T-helper 2 cell treated with Interferon-gamma antibody and Interleukin-4, amounts not matched to agents 5 μg/mL and 100 μg/mL, for 36 hours (primary cell): ENCODE measurements around the gene SPON2.

ENCODE experiments used
- DNase-seq: peaks from one replicate; pipeline ENCODE4 v3.0.0; 2021; ENCODE audit warnings: low spot score
- H3K27ac Mint-ChIP-seq: one replicate; pipeline ENCODE4 v1.8.0; 2021; ENCODE audit warnings: mild to moderate bottlenecking, mixed read lengths
- H3K27me3 Mint-ChIP-seq: one replicate; pipeline ENCODE4 v1.8.0; 2021; ENCODE audit warnings: low read depth, mixed read lengths
- H3K36me3 Mint-ChIP-seq: one replicate; pipeline ENCODE4 v1.8.0; 2021; ENCODE audit warnings: low read depth, mixed read lengths
- H3K4me1 Mint-ChIP-seq: one replicate; pipeline ENCODE4 v1.8.0; 2021; ENCODE audit warnings: low read depth, mixed read lengths
- H3K4me3 Mint-ChIP-seq: one replicate; pipeline ENCODE4 v1.8.0; 2022; ENCODE audit warnings: mild to moderate bottlenecking, moderate library complexity, mixed read lengths
- H3K9me3 Mint-ChIP-seq: one replicate; pipeline ENCODE4 v1.8.0; 2021; ENCODE audit warnings: mixed read lengths

The SPON2 gene

DNA sequence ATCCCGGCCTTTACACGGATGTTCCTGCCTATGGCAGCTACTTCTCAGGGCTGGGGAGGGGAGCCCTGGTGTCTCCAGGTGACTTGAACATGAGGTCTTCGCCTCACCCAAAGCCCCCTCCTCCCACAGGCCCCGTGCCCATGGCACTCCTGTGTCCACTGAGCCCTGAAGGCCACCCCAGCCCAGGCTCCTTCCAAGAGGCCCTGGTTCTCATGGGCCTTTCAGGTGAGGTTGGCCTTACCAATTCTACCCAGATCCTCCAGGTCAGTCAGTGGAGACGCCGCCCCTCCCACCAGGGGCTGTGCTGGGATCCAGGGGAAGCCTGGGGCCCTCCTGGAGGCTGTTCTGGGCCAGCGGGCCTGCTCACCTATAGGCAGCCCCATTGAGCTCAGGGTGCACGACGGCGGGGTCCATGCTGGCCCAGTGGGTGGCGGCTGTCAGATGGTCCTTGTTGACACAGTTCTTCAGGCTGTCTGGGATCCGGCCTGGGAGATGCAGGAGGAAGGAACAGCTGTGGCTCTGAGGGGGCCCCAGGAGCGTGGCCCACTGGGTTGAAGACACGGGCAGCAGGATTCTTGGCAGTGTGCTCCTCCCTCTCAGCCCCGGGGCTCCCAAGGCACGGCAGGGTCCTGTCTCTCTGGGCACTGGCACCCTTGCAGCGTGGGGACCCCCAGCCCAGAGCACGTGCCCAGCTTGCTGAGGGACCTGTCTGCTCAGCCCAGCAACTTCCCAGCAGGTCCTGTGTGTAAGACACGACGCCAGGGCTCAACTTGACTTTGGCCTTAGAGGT lies 40.4 kb upstream of the SPON2 start:
- DNase-seq: no peak
- H3K4me3 Mint-ChIP-seq: no peak overlapping the region
- peaks cover 15% of the 10 kb centered on the region for H3K4me1 Mint-ChIP-seq
- no peak overlapping the region for H3K27ac Mint-ChIP-seq
- H3K9me3 Mint-ChIP-seq: no peaks in the 10 kb centered on the region
- no peaks in the 10 kb centered on the region for H3K27me3 Mint-ChIP-seq
- peaks cover 25% of the 10 kb centered on the region for H3K36me3 Mint-ChIP-seq

- H3K36me3 Mint-ChIP-seq: peaks cover 18% of the 10 kb centered on the region
- H3K4me3 Mint-ChIP-seq: no peak overlapping the region
- peaks cover 8% of the 10 kb centered on the region for H3K4me1 Mint-ChIP-seq
- no peaks in the 10 kb centered on the region for H3K9me3 Mint-ChIP-seq
- no peaks in the 10 kb centered on the region for H3K27me3 Mint-ChIP-seq
- no peak for DNase-seq
- H3K27ac Mint-ChIP-seq: no peak overlapping the region
Observed at GRCh38 chr4:1211891-1212545, 39.6 kb upstream of the SPON2 start.

DNA sequence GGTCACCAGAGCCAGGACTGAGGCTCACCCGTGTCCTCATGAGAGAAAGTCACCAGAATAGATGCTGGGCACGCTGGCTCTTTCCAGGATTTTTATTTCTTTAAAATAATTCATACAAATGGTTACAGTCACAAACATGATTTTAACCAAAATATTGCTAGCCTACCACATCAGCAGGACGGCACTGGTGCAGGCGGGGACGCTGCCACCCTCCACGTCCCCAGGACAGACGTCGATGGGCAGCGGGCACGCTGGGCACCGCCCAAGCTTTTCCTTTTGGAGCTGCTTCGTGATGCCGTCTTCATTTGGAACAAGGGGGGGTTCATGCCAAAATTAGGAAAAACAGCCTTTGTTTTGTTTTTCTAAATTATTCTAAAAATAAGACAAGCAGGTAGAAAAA lies 39.0 kb upstream of the SPON2 start:
- Mint-ChIP-seq H3K9me3 (no peaks in the 10 kb centered on the region), H3K27me3 (no peaks in the 10 kb centered on the region), H3K4me1 (peaks cover 2% of the 10 kb centered on the region), H3K4me3 (no peak overlapping the region), H3K27ac (no peak overlapping the region), H3K36me3 (peaks cover 17% of the 10 kb centered on the region)
- no peak for DNase-seq

- Mint-ChIP-seq H3K27ac (no peak overlapping the region), H3K9me3 (no peaks in the 10 kb centered on the region), H3K36me3 (peaks cover 17% of the 10 kb centered on the region), H3K27me3 (no peaks in the 10 kb centered on the region), H3K4me3 (no peak overlapping the region), H3K4me1 (peaks cover 2% of the 10 kb centered on the region)
- no peak for DNase-seq
Observed at GRCh38 chr4:1210971-1211370, 38.6 kb upstream of the SPON2 start.

- Mint-ChIP-seq H3K27ac (no peak overlapping the region), H3K27me3 (no peaks in the 10 kb centered on the region)
Observed at GRCh38 chr4:1210241-1210841, 38.0 kb upstream of the SPON2 start.

GRCh38 chr4:1209821-1210220 lies 37.4 kb upstream of the SPON2 start:
- Mint-ChIP-seq H3K4me1 (no peaks in the 10 kb centered on the region), H3K27ac (no peak overlapping the region), H3K4me3 (no peak overlapping the region), H3K36me3 (peaks cover 12% of the 10 kb centered on the region), H3K9me3 (no peaks in the 10 kb centered on the region), H3K27me3 (no peaks in the 10 kb centered on the region)
- DNase-seq: no peak

More at GRCh38 chr4:1210241-1210841, 38.0 kb upstream of the SPON2 start:
- H3K9me3 Mint-ChIP-seq: no peaks in the 10 kb centered on the region
- H3K4me1 Mint-ChIP-seq: no peaks in the 10 kb centered on the region
- no peak overlapping the region for H3K4me3 Mint-ChIP-seq
- no peak for DNase-seq
- peaks cover 14% of the 10 kb centered on the region for H3K36me3 Mint-ChIP-seq

DNA sequence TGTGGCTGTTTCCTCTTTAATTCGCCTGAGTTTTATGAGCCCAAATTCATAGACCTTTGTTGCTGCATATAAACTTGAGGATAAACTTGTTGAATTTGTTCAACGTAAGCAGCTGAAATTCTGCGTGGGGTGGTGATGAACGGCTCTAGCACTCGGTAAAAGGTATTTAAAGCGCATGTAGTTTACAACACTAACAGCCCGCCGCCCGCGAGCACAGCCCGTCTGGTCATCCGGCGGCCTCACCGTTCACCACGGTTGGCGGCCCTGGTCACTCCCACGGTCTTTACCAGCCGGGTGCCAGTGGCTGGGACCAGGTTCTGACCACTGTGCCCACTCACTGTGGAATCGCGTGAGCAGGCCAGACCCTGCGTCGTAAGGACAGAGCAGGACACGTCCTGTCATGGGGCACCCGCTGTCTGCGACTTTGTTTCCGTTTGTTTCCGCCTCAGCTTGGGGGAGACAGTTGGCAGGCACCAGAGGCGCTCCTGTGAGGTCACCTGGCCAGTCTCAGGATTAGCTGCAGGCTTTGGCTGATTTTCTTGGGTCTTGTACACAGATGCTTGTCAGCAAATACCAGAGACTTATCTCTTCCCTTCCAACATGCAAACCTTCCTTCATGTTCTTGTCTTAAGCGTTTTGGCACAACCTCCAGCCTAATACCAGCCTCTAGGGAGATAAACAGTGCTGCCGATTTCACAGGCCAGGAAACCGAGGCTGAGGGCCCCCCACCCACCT lies 36.8 kb upstream of the SPON2 start:
- H3K4me1 Mint-ChIP-seq: peaks cover 3% of the 10 kb centered on the region
- no peak overlapping the region for H3K27ac Mint-ChIP-seq
- H3K4me3 Mint-ChIP-seq: no peak overlapping the region
- DNase-seq: no peak
- H3K9me3 Mint-ChIP-seq: no peaks in the 10 kb centered on the region
- H3K27me3 Mint-ChIP-seq: no peaks in the 10 kb centered on the region
- H3K36me3 Mint-ChIP-seq: peaks cover 18% of the 10 kb centered on the region

- Mint-ChIP-seq H3K27me3 (no peaks in the 10 kb centered on the region), H3K4me1 (peaks cover 10% of the 10 kb centered on the region), H3K4me3 (no peak overlapping the region), H3K27ac (no peak overlapping the region), H3K9me3 (no peaks in the 10 kb centered on the region), H3K36me3 (peaks cover 22% of the 10 kb centered on the region)
- DNase-seq: no peak
Observed at GRCh38 chr4:1208266-1208961, 36.0 kb upstream of the SPON2 start.

DNA sequence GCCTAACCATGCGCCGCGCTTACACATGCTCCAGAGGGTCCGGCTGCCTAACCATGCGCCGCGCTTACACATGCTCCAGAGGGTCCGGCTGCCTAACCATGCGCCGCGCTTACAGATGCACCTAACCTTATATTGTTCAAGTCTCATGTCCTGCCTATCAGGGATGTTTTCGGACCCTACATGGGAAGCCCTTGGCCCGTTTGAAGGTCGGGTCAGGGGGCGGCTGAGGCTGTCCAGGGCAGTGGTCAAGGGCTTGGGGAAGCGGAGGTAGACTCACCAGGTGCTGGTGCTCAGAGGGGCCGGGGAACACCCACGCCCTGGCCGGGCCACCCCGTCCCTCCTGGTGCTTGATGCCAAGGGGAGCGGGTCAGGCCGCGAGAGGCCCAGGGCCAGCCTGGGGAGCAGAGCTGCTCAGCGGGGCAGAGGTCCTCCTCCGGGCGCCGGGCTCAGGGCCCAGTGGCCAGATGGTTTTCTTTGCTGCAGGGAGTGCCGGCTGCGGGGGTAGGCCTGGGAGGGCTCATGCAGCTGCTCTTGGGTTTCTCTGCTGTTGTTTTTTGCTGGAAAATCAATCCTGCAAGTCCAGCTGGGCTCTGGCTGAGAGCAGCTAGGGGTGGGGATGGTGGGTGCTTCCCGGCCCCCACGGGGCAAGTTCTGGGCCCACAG lies 35.4 kb upstream of the SPON2 start:
- H3K9me3 Mint-ChIP-seq: no peaks in the 10 kb centered on the region
- H3K27me3 Mint-ChIP-seq: no peaks in the 10 kb centered on the region
- no peak for DNase-seq
- peaks cover 22% of the 10 kb centered on the region for H3K36me3 Mint-ChIP-seq
- H3K4me3 Mint-ChIP-seq: no peak overlapping the region
- H3K4me1 Mint-ChIP-seq: peaks cover 14% of the 10 kb centered on the region
- no peak overlapping the region for H3K27ac Mint-ChIP-seq

- no peak for DNase-seq
- Mint-ChIP-seq H3K36me3 (peaks cover 22% of the 10 kb centered on the region), H3K4me1 (peaks cover 17% of the 10 kb centered on the region), H3K9me3 (no peaks in the 10 kb centered on the region), H3K4me3 (no peak overlapping the region), H3K27ac (no peak overlapping the region), H3K27me3 (no peaks in the 10 kb centered on the region)
Observed at GRCh38 chr4:1207157-1207470, 34.7 kb upstream of the SPON2 start.

- H3K4me3 Mint-ChIP-seq: no peak overlapping the region
- no peaks in the 10 kb centered on the region for H3K9me3 Mint-ChIP-seq
- peaks cover 18% of the 10 kb centered on the region for H3K36me3 Mint-ChIP-seq
- no peaks in the 10 kb centered on the region for H3K27me3 Mint-ChIP-seq
- peaks cover 22% of the 10 kb centered on the region for H3K4me1 Mint-ChIP-seq
- no peak for DNase-seq
- H3K27ac Mint-ChIP-seq: peak overlapping the region; percentile 10
Observed at GRCh38 chr4:1206299-1207156, 34.1 kb upstream of the SPON2 start.

GRCh38 chr4:1205586-1206298 lies 33.4 kb upstream of the SPON2 start:
- Mint-ChIP-seq H3K4me1 (peaks cover 22% of the 10 kb centered on the region), H3K27ac (no peak overlapping the region), H3K9me3 (no peaks in the 10 kb centered on the region), H3K27me3 (no peaks in the 10 kb centered on the region), H3K36me3 (peaks cover 16% of the 10 kb centered on the region), H3K4me3 (no peak overlapping the region)
- no peak for DNase-seq
